Measurements from ENCODE around the gene SREBF2. TPM values are rescaled to one million over a fixed set of nuclear protein-coding genes. Genes with fewer than 3 reads are reported as not detected.
"Not testable (repeated sequence)": the region's sequence is repeated elsewhere in the genome, so short reads cannot be mapped to it uniquely, and the experiment has no call there.

SREBF2 gene
- polyA plus RNA-seq, 3 donors: 22.2 to 25.1 (median 24.5) TPM

GRCh38 chr22:41834005-41834944 lies 1.4 kb downstream of the SREBF2 start:
- H3K79me2 ChIP-seq (ENCODE audit: insufficient read depth, low read length): peaks cover 56% of the 10 kb centered on the region
- peak overlapping the region; percentile 61 to 87 (median 83) for H3K4me3 ChIP-seq (replicated peaks in 1 of 3; ENCODE audit: low read depth in 2 of 3, low read length in 3 of 3)
- peaks cover 28 to 32% of the 10 kb centered on the region in 2 donors for H3K4me1 ChIP-seq (ENCODE audit: control insufficient read depth in 1 of 2, insufficient read depth in 2 of 2, low read length in 2 of 2)
- intact Hi-C loops (cut with micrococcal nuclease): loop anchor here in 1 of 2 donors (5.0 to 10.0 kb wide), 2 partner anchors 108 to 369 kb away; partner anchors contain the start of genes ACO2 and PHF5A
- H3K4me1 Mint-ChIP-seq: peaks cover 41% of the 10 kb centered on the region
- H3K27ac ChIP-seq (ENCODE audit: low read depth in 1 of 2, low read length in 2 of 2): peak overlapping the region; percentile 49 to 97
- DNase-seq: no peak
- peaks cover 18 to 31% of the 10 kb centered on the region in 2 donors for H3K36me3 ChIP-seq (replicated peaks in 1 of 2; ENCODE audit: control insufficient read depth in 1 of 2, insufficient read depth in 2 of 2, low read length in 2 of 2)
- H4K20me1 ChIP-seq (ENCODE audit: insufficient read depth, low read length): peaks cover 35% of the 10 kb centered on the region
- TF ChIP-seq CTCF (IDR thresholded peaks at IDR 0.05): no peak
- H3K27me3 ChIP-seq (ENCODE audit: control insufficient read depth in 2 of 2, insufficient read depth in 2 of 2, low read length in 2 of 2): no peaks in the 10 kb centered on the region
- peak overlapping the region; percentile 93 for H3K9ac ChIP-seq (ENCODE audit: insufficient read depth, low read length, poor library complexity, severe bottlenecking)
- H3K4me3 Mint-ChIP-seq: peak overlapping the region; percentile 97
- 10% methylated on average over 8 of the region's 14 CpGs for WGBS (ENCODE audit: insufficient coverage)
- no peaks in the 10 kb centered on the region for H3K9me3 ChIP-seq (replicated peaks in 1 of 2; ENCODE audit: control insufficient read depth in 1 of 2, insufficient read depth in 1 of 2, low read length in 2 of 2)
- no peaks in the 10 kb centered on the region for H3K9me3 Mint-ChIP-seq
- H3K4me2 ChIP-seq (replicated peaks; ENCODE audit: extremely low read depth, low read length, poor library complexity, severe bottlenecking): peak overlapping the region; percentile 81
- H3K27me3 Mint-ChIP-seq (ENCODE audit: low read depth in 3 of 3): peaks cover 0 to 3% (median 2%) of the 10 kb centered on the region in 3 donors
- H3K27ac Mint-ChIP-seq: peak overlapping the region; percentile 80 to 98 (median 90)
- H3K36me3 Mint-ChIP-seq: peaks cover 27 to 38% of the 10 kb centered on the region in 2 donors
- H2AFZ ChIP-seq (ENCODE audit: insufficient read depth, low read depth, low read length, poor library complexity, severe bottlenecking): peak overlapping the region; percentile 55

DNA sequence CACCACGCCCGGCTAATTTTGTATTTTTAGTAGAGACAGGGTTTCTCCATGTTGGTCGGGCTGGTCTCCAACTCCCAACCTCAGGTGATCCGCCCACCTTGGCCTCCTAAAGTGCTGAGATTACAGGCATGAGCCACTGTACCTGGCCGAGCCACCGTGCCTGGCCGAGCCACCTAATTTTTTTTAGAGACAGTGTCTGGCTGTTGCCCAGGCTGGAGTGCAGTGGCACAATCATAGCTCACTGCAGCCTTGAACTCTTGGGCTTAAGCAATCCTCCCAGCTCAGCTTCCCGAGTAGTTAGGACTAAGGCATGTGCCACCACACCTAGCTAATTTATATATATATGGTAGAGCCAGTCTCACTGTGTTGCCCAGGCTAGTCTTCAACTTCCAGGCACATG lies 2.6 kb downstream of the SREBF2 start:
- WGBS (ENCODE audit: insufficient coverage): 98% methylated on average over 4 of the region's 8 CpGs
- H3K27me3 ChIP-seq (ENCODE audit: control insufficient read depth in 2 of 2, insufficient read depth in 2 of 2, low read length in 2 of 2); H3K9ac ChIP-seq (ENCODE audit: insufficient read depth, low read length, poor library complexity, severe bottlenecking); H3K9me3 Mint-ChIP-seq; H2AFZ ChIP-seq (ENCODE audit: insufficient read depth, low read depth, low read length, poor library complexity, severe bottlenecking); H3K4me2 ChIP-seq (replicated peaks; ENCODE audit: extremely low read depth, low read length, poor library complexity, severe bottlenecking); H3K27ac Mint-ChIP-seq; H3K9me3 ChIP-seq (replicated peaks in 1 of 2; ENCODE audit: control insufficient read depth in 1 of 2, insufficient read depth in 1 of 2, low read length in 2 of 2); DNase-seq; H3K4me3 ChIP-seq (replicated peaks in 1 of 3; ENCODE audit: low read depth in 2 of 3, low read length in 3 of 3); H3K4me3 Mint-ChIP-seq; H3K27ac ChIP-seq (ENCODE audit: low read depth in 1 of 2, low read length in 2 of 2); H3K27me3 Mint-ChIP-seq (ENCODE audit: low read depth in 3 of 3): not testable (repeated sequence)
- Histone ChIP-seq H4K20me1 (ENCODE audit: insufficient read depth, low read length) (peaks cover 47% of the 10 kb centered on the region), H3K36me3 (replicated peaks in 1 of 2; ENCODE audit: control insufficient read depth in 1 of 2, insufficient read depth in 2 of 2, low read length in 2 of 2) (peaks cover 22 to 39% of the 10 kb centered on the region in 2 donors), H3K79me2 (ENCODE audit: insufficient read depth, low read length) (peaks cover 67% of the 10 kb centered on the region), H3K4me1 (ENCODE audit: control insufficient read depth in 1 of 2, insufficient read depth in 2 of 2, low read length in 2 of 2) (peaks cover 28 to 32% of the 10 kb centered on the region in 2 donors)
- Mint-ChIP-seq H3K4me1 (peaks cover 40% of the 10 kb centered on the region), H3K36me3 (peaks cover 32 to 45% of the 10 kb centered on the region in 2 donors)
- intact Hi-C loops (cut with micrococcal nuclease): loop anchor here in 1 of 2 donors (5.0 to 10.0 kb wide), 2 partner anchors 33 to 371 kb away; partner anchors contain the start of genes ACO2, CCDC134 and PHF5A

All from CD14-positive monocyte (primary cell).